Measurements from ENCODE around the gene PPIP5K2. TPM values are rescaled to one million over a fixed set of nuclear protein-coding genes. Genes with fewer than 3 reads are reported as not detected.

PPIP5K2 gene
- total RNA-seq, 1 donor from 2014 or later = 53.3 TPM

- H3K27me3 ChIP-seq = no peaks in the 10 kb centered on the region
- H3K4me1 ChIP-seq = no peaks in the 10 kb centered on the region
- DNase-seq (no peak), ATAC-seq (no peak)
- intact Hi-C loops (cut with DNase I) = no loop called here
- H3K27ac ChIP-seq = no peak overlapping the region
- no peak for TF ChIP-seq CTCF (IDR thresholded peaks at IDR 0.05)
- H3K4me3 ChIP-seq = no peak overlapping the region
- no peaks in the 10 kb centered on the region for H3K36me3 ChIP-seq
- no peaks in the 10 kb centered on the region for H3K9me3 ChIP-seq
Measured at GRCh38 chr5:103235891-103236290, 115.8 kb downstream of the PPIP5K2 start.

- ATAC-seq (no peak), DNase-seq (no peak)
- Histone ChIP-seq H3K4me3 (no peak overlapping the region), H3K9me3 (no peaks in the 10 kb centered on the region), H3K36me3 (no peaks in the 10 kb centered on the region), H3K27me3 (no peaks in the 10 kb centered on the region), H3K4me1 (no peaks in the 10 kb centered on the region), H3K27ac (no peak overlapping the region)
- TF ChIP-seq CTCF (IDR thresholded peaks at IDR 0.05) = no peak
- intact Hi-C loops (cut with DNase I) = no loop called here
Measured at GRCh38 chr5:103237778-103238177, 117.7 kb downstream of the PPIP5K2 start.

- TF ChIP-seq CTCF (IDR thresholded peaks at IDR 0.05) = no peak
- no peaks in the 10 kb centered on the region for H3K9me3 ChIP-seq
- no peaks in the 10 kb centered on the region for H3K36me3 ChIP-seq
- H3K27me3 ChIP-seq = no peaks in the 10 kb centered on the region
- no peak overlapping the region for H3K27ac ChIP-seq
- no peaks in the 10 kb centered on the region for H3K4me1 ChIP-seq
- H3K4me3 ChIP-seq = no peak overlapping the region
- intact Hi-C loops (cut with DNase I) = no loop called here
- DNase-seq (no peak), ATAC-seq (no peak)
Measured at GRCh38 chr5:103243665-103244064, 123.6 kb downstream of the PPIP5K2 start.

GRCh38 chr5:103244398-103244797, 124.3 kb downstream of the PPIP5K2 start:
- Histone ChIP-seq H3K9me3 (no peaks in the 10 kb centered on the region), H3K36me3 (no peaks in the 10 kb centered on the region), H3K27me3 (no peaks in the 10 kb centered on the region), H3K27ac (no peak overlapping the region), H3K4me1 (no peaks in the 10 kb centered on the region), H3K4me3 (no peak overlapping the region)
- DNase-seq (no peak), ATAC-seq (no peak)
- intact Hi-C loops (cut with DNase I) = no loop called here
- TF ChIP-seq CTCF (IDR thresholded peaks at IDR 0.05) = no peak

- H3K36me3 ChIP-seq = no peaks in the 10 kb centered on the region
- no peak for TF ChIP-seq CTCF (IDR thresholded peaks at IDR 0.05)
- intact Hi-C loops (cut with DNase I) = no loop called here
- H3K4me1 ChIP-seq = no peaks in the 10 kb centered on the region
- ATAC-seq (no peak), DNase-seq (no peak)
- no peaks in the 10 kb centered on the region for H3K9me3 ChIP-seq
- no peak overlapping the region for H3K4me3 ChIP-seq
- H3K27me3 ChIP-seq = no peaks in the 10 kb centered on the region
- no peak overlapping the region for H3K27ac ChIP-seq
Measured at GRCh38 chr5:103245761-103246160, 125.7 kb downstream of the PPIP5K2 start.

- Histone ChIP-seq H3K27me3 (no peaks in the 10 kb centered on the region), H3K4me3 (no peak overlapping the region), H3K4me1 (no peaks in the 10 kb centered on the region), H3K27ac (no peak overlapping the region), H3K9me3 (no peaks in the 10 kb centered on the region), H3K36me3 (no peaks in the 10 kb centered on the region)
- DNase-seq (no peak), ATAC-seq (no peak)
- TF ChIP-seq CTCF (IDR thresholded peaks at IDR 0.05) = no peak
- intact Hi-C loops (cut with DNase I) = no loop called here
Measured at GRCh38 chr5:103247118-103247517, 127.0 kb downstream of the PPIP5K2 start.

Data from upper lobe of right lung (tissue), 1 donor.